ENCODE results near the gene NAALADL2. TPM values are rescaled to one million over a fixed set of nuclear protein-coding genes. Genes with fewer than 3 reads are reported as not detected.
"Not testable (repeated sequence)": the region's sequence is repeated elsewhere in the genome, so short reads cannot be mapped to it uniquely, and the experiment has no call there.

Gene NAALADL2
- total RNA-seq, 1 donor from 2014 or later: not detected

GRCh38 chr3:175485436-175485835 is 626.3 kb downstream of the NAALADL2 start:
- intact Hi-C loops (cut with micrococcal nuclease): no loop called here
- H3K36me3 Mint-ChIP-seq (ENCODE audit: low read depth): no peaks in the 10 kb centered on the region
- H3K27me3 Mint-ChIP-seq (ENCODE audit: insufficient read depth): no peaks in the 10 kb centered on the region

GRCh38 chr3:175486255-175486654 is 627.1 kb downstream of the NAALADL2 start:
- no peaks in the 10 kb centered on the region for H3K36me3 Mint-ChIP-seq (ENCODE audit: low read depth)
- no peak for DNase-seq (ENCODE audit: low spot score)
- H3K27me3 Mint-ChIP-seq (ENCODE audit: insufficient read depth): no peaks in the 10 kb centered on the region
- intact Hi-C loops (cut with micrococcal nuclease): no loop called here
- H3K4me1 Mint-ChIP-seq (ENCODE audit: low read depth): no peaks in the 10 kb centered on the region
- H3K9me3 Mint-ChIP-seq: no peaks in the 10 kb centered on the region
- no peak overlapping the region for H3K4me3 Mint-ChIP-seq
- no peak overlapping the region for H3K27ac Mint-ChIP-seq

More at GRCh38 chr3:175485436-175485835, 626.3 kb downstream of the NAALADL2 start:
- Mint-ChIP-seq H3K4me3 (no peak overlapping the region), H3K9me3 (no peaks in the 10 kb centered on the region), H3K4me1 (ENCODE audit: low read depth) (no peaks in the 10 kb centered on the region), H3K27ac (no peak overlapping the region)
- DNase-seq (ENCODE audit: low spot score): no peak

GRCh38 chr3:175489406-175489805 is 630.3 kb downstream of the NAALADL2 start:
- Mint-ChIP-seq H3K27me3 (ENCODE audit: insufficient read depth) (no peaks in the 10 kb centered on the region), H3K9me3 (no peaks in the 10 kb centered on the region), H3K4me1 (ENCODE audit: low read depth) (no peaks in the 10 kb centered on the region), H3K4me3 (no peak overlapping the region), H3K36me3 (ENCODE audit: low read depth) (no peaks in the 10 kb centered on the region), H3K27ac (no peak overlapping the region)
- no peak for DNase-seq (ENCODE audit: low spot score)
- intact Hi-C loops (cut with micrococcal nuclease): no loop called here

- no peaks in the 10 kb centered on the region for H3K4me1 Mint-ChIP-seq (ENCODE audit: low read depth)
- H3K4me3 Mint-ChIP-seq: no peak overlapping the region
- no peak overlapping the region for H3K27ac Mint-ChIP-seq
- H3K27me3 Mint-ChIP-seq (ENCODE audit: insufficient read depth): no peaks in the 10 kb centered on the region
- H3K36me3 Mint-ChIP-seq (ENCODE audit: low read depth): no peaks in the 10 kb centered on the region
- no peaks in the 10 kb centered on the region for H3K9me3 Mint-ChIP-seq
- DNase-seq (ENCODE audit: low spot score): no peak
- intact Hi-C loops (cut with micrococcal nuclease): no loop called here
Measured at GRCh38 chr3:175493301-175493700, 634.2 kb downstream of the NAALADL2 start.

GRCh38 chr3:175495331-175495730 is 636.2 kb downstream of the NAALADL2 start:
- Mint-ChIP-seq H3K27me3 (ENCODE audit: insufficient read depth) (no peaks in the 10 kb centered on the region), H3K9me3 (no peaks in the 10 kb centered on the region)
- intact Hi-C loops (cut with micrococcal nuclease): no loop called here

GRCh38 chr3:175502155-175502554 is 643.0 kb downstream of the NAALADL2 start:
- H3K4me1 Mint-ChIP-seq (ENCODE audit: low read depth): no peaks in the 10 kb centered on the region
- intact Hi-C loops (cut with micrococcal nuclease): no loop called here
- no peak for DNase-seq (ENCODE audit: low spot score)
- no peaks in the 10 kb centered on the region for H3K27me3 Mint-ChIP-seq (ENCODE audit: insufficient read depth)
- H3K9me3 Mint-ChIP-seq: peaks cover 4% of the 10 kb centered on the region
- no peaks in the 10 kb centered on the region for H3K36me3 Mint-ChIP-seq (ENCODE audit: low read depth)
- H3K27ac Mint-ChIP-seq: no peak overlapping the region
- no peak overlapping the region for H3K4me3 Mint-ChIP-seq

More at GRCh38 chr3:175495331-175495730, 636.2 kb downstream of the NAALADL2 start:
- Mint-ChIP-seq H3K4me3 (no peak overlapping the region), H3K27ac (no peak overlapping the region), H3K36me3 (ENCODE audit: low read depth) (no peaks in the 10 kb centered on the region), H3K4me1 (ENCODE audit: low read depth) (no peaks in the 10 kb centered on the region)
- DNase-seq (ENCODE audit: low spot score): no peak

GRCh38 chr3:175511219-175511785 is 652.2 kb downstream of the NAALADL2 start:
- intact Hi-C loops (cut with micrococcal nuclease): no loop called here
- H3K36me3 Mint-ChIP-seq (ENCODE audit: low read depth): no peaks in the 10 kb centered on the region
- no peaks in the 10 kb centered on the region for H3K4me1 Mint-ChIP-seq (ENCODE audit: low read depth)
- H3K27me3 Mint-ChIP-seq (ENCODE audit: insufficient read depth): no peaks in the 10 kb centered on the region
- H3K4me3 Mint-ChIP-seq: no peak overlapping the region
- H3K9me3 Mint-ChIP-seq: peaks cover 5% of the 10 kb centered on the region
- no peak overlapping the region for H3K27ac Mint-ChIP-seq
- DNase-seq (ENCODE audit: low spot score): no peak

GRCh38 chr3:175512700-175513099 is 653.6 kb downstream of the NAALADL2 start:
- no peaks in the 10 kb centered on the region for H3K27me3 Mint-ChIP-seq (ENCODE audit: insufficient read depth)
- H3K4me3 Mint-ChIP-seq: no peak overlapping the region
- H3K27ac Mint-ChIP-seq: no peak overlapping the region
- H3K9me3 Mint-ChIP-seq: peaks cover 4% of the 10 kb centered on the region
- intact Hi-C loops (cut with micrococcal nuclease): no loop called here
- H3K4me1 Mint-ChIP-seq (ENCODE audit: low read depth): no peaks in the 10 kb centered on the region
- no peaks in the 10 kb centered on the region for H3K36me3 Mint-ChIP-seq (ENCODE audit: low read depth)
- DNase-seq (ENCODE audit: low spot score): no peak

- Mint-ChIP-seq H3K27ac (no peak overlapping the region), H3K36me3 (ENCODE audit: low read depth) (no peaks in the 10 kb centered on the region), H3K4me3 (no peak overlapping the region), H3K27me3 (ENCODE audit: insufficient read depth) (no peaks in the 10 kb centered on the region), H3K4me1 (ENCODE audit: low read depth) (no peaks in the 10 kb centered on the region), H3K9me3 (no peaks in the 10 kb centered on the region)
- DNase-seq (ENCODE audit: low spot score): no peak
- intact Hi-C loops (cut with micrococcal nuclease): no loop called here
Measured at GRCh38 chr3:175518459-175518858, 659.3 kb downstream of the NAALADL2 start.

- H3K9me3 Mint-ChIP-seq: no peaks in the 10 kb centered on the region
- no peaks in the 10 kb centered on the region for H3K36me3 Mint-ChIP-seq (ENCODE audit: low read depth)
- no peaks in the 10 kb centered on the region for H3K27me3 Mint-ChIP-seq (ENCODE audit: insufficient read depth)
- H3K4me3 Mint-ChIP-seq: no peak overlapping the region
- no peak overlapping the region for H3K27ac Mint-ChIP-seq
- no peaks in the 10 kb centered on the region for H3K4me1 Mint-ChIP-seq (ENCODE audit: low read depth)
- intact Hi-C loops (cut with micrococcal nuclease): no loop called here
- DNase-seq (ENCODE audit: low spot score): no peak
Measured at GRCh38 chr3:175521406-175521805, 662.3 kb downstream of the NAALADL2 start.

GRCh38 chr3:175526191-175526590 is 667.1 kb downstream of the NAALADL2 start:
- Mint-ChIP-seq H3K4me3 (no peak overlapping the region), H3K9me3 (no peaks in the 10 kb centered on the region), H3K27ac (no peak overlapping the region), H3K4me1 (ENCODE audit: low read depth) (no peaks in the 10 kb centered on the region), H3K36me3 (ENCODE audit: low read depth) (no peaks in the 10 kb centered on the region), H3K27me3 (ENCODE audit: insufficient read depth) (no peaks in the 10 kb centered on the region)
- DNase-seq (ENCODE audit: low spot score): no peak
- intact Hi-C loops (cut with micrococcal nuclease): no loop called here

- H3K27me3 Mint-ChIP-seq (ENCODE audit: insufficient read depth): no peaks in the 10 kb centered on the region
- intact Hi-C loops (cut with micrococcal nuclease): no loop called here
- H3K9me3 Mint-ChIP-seq: no peaks in the 10 kb centered on the region
- no peaks in the 10 kb centered on the region for H3K4me1 Mint-ChIP-seq (ENCODE audit: low read depth)
- no peak overlapping the region for H3K27ac Mint-ChIP-seq
- H3K36me3 Mint-ChIP-seq (ENCODE audit: low read depth): no peaks in the 10 kb centered on the region
- no peak for DNase-seq (ENCODE audit: low spot score)
- no peak overlapping the region for H3K4me3 Mint-ChIP-seq
Measured at GRCh38 chr3:175526609-175527280, 667.6 kb downstream of the NAALADL2 start.

GRCh38 chr3:175528693-175529092 is 669.6 kb downstream of the NAALADL2 start:
- H3K4me3 Mint-ChIP-seq; H3K27ac Mint-ChIP-seq; H3K4me1 Mint-ChIP-seq (ENCODE audit: low read depth); H3K27me3 Mint-ChIP-seq (ENCODE audit: insufficient read depth); H3K36me3 Mint-ChIP-seq (ENCODE audit: low read depth); DNase-seq (ENCODE audit: low spot score); H3K9me3 Mint-ChIP-seq; intact Hi-C loops (cut with micrococcal nuclease): not testable (repeated sequence)

- intact Hi-C loops (cut with micrococcal nuclease): no loop called here
- Mint-ChIP-seq H3K27me3 (ENCODE audit: insufficient read depth) (no peaks in the 10 kb centered on the region), H3K4me1 (ENCODE audit: low read depth) (no peaks in the 10 kb centered on the region), H3K27ac (no peak overlapping the region), H3K36me3 (ENCODE audit: low read depth) (no peaks in the 10 kb centered on the region), H3K9me3 (no peaks in the 10 kb centered on the region), H3K4me3 (no peak overlapping the region)
- DNase-seq (ENCODE audit: low spot score): no peak
Measured at GRCh38 chr3:175535351-175535750, 676.2 kb downstream of the NAALADL2 start.
